ENCODE data around the gene PATL2. TPM values are rescaled to one million over a fixed set of nuclear protein-coding genes. Genes with fewer than 3 reads are reported as not detected.

Gene PATL2
- total RNA-seq, 2 experiments from 2014 or later, result 17.4 to 21.9 TPM

GRCh38 chr15:44673639-44674038 is 37.5 kb downstream of the PATL2 start:
- Histone ChIP-seq H3K9me3 (ENCODE audit: control insufficient read depth in 1 of 2, insufficient read depth in 1 of 2, low read length in 2 of 2) (no peaks in the 10 kb centered on the region), H3K36me3 (ENCODE audit: insufficient read depth, low read length) (no peaks in the 10 kb centered on the region), H3K27ac (ENCODE audit: low read depth in 1 of 2, low read length in 2 of 2) (no peak overlapping the region), H3K27me3 (ENCODE audit: control insufficient read depth in 1 of 2, insufficient read depth in 2 of 2, low read length in 2 of 2) (no peaks in the 10 kb centered on the region), H3K4me3 (ENCODE audit: low read length) (no peak overlapping the region), H3K4me1 (ENCODE audit: insufficient read depth, low read length) (peaks cover 98% of the 10 kb centered on the region)
- Mint-ChIP-seq H3K27me3 (no peaks in the 10 kb centered on the region), H3K9me3 (peaks cover 4% of the 10 kb centered on the region), H3K4me1 (ENCODE audit: low read depth) (peaks cover 89% of the 10 kb centered on the region), H3K4me3 (no peak overlapping the region), H3K27ac (peak overlapping the region; percentile 13), H3K36me3 (ENCODE audit: low read depth) (peaks cover 5% of the 10 kb centered on the region)
- TF ChIP-seq CTCF (IDR thresholded peaks at IDR 0.05), result no peak
- ATAC-seq (ENCODE audit: poor library complexity), result no peak
- DNase-seq, result no peak
- intact Hi-C loops (cut with DNase I, micrococcal nuclease), result no loop called here
- CTCF ChIA-PET, result interaction anchor here (1.5 kb wide), 1 partner anchor 10 kb away, joined by 5 read pairs; no protein-coding TSS in a partner anchor
- POLR2A ChIA-PET, result interaction anchor here (1.0 to 49.9 kb wide), 4 partner anchors 9 to 48 kb away, joined by 5 to 4232 read pairs (median 32); partner anchors contain the start of genes B2M, PATL2, SPG11 and TRIM69

GRCh38 chr15:44670087-44670950 is 40.8 kb downstream of the PATL2 start:
- intact Hi-C loops (cut with DNase I, micrococcal nuclease), result no loop called here
- no peaks in the 10 kb centered on the region for H3K27me3 ChIP-seq (ENCODE audit: control insufficient read depth in 1 of 2, insufficient read depth in 2 of 2, low read length in 2 of 2)

More at GRCh38 chr15:44670087-44670950, 40.8 kb downstream of the PATL2 start:
- H3K27ac Mint-ChIP-seq, result peak overlapping the region; percentile 96
- ChIA-PET POLR2A (interaction anchor here (0.6 to 49.9 kb wide), 3 partner anchors 14 to 467 kb away, joined by 3 to 4232 read pairs (median 632); partner anchors contain the start of genes B2M, PATL2 and TRIM69), CTCF (interaction anchor here (1.2 to 1.5 kb wide), 2 partner anchors 7 to 16 kb away, joined by 3 to 4 read pairs; no protein-coding TSS in a partner anchor)
- Histone ChIP-seq H3K4me1 (ENCODE audit: insufficient read depth, low read length) (peaks cover 95% of the 10 kb centered on the region), H3K9me3 (ENCODE audit: control insufficient read depth in 1 of 2, insufficient read depth in 1 of 2, low read length in 2 of 2) (no peaks in the 10 kb centered on the region), H3K36me3 (ENCODE audit: insufficient read depth, low read length) (no peaks in the 10 kb centered on the region), H3K27ac (ENCODE audit: low read depth in 1 of 2, low read length in 2 of 2) (peak overlapping the region; percentile 24 to 54), H3K4me3 (ENCODE audit: low read length) (no peak overlapping the region)
- DNase-seq (no peak), ATAC-seq (ENCODE audit: poor library complexity) (no peak)
- peak overlapping the region; percentile 54 for H3K4me3 Mint-ChIP-seq
- H3K9me3 Mint-ChIP-seq, result no peaks in the 10 kb centered on the region
- H3K4me1 Mint-ChIP-seq (ENCODE audit: low read depth), result peaks cover 88% of the 10 kb centered on the region
- no peaks in the 10 kb centered on the region for H3K27me3 Mint-ChIP-seq
- no peaks in the 10 kb centered on the region for H3K36me3 Mint-ChIP-seq (ENCODE audit: low read depth)
- no peak for TF ChIP-seq CTCF (IDR thresholded peaks at IDR 0.05)

Data from CD4-positive, alpha-beta T cell (primary cell).